Glutamatergic neuron (in vitro differentiated cells): ENCODE data around the gene PTPRN2. TPM values are rescaled to one million over a fixed set of nuclear protein-coding genes. Genes with fewer than 3 reads are reported as not detected.

Experiments
- DNase-seq: peaks from one replicate; pipeline ENCODE4 v3.0.0; 2022
- H3K27ac Mint-ChIP-seq: one replicate; pipeline ENCODE4 v1.8.0; 2020; ENCODE audit warnings: mild to moderate bottlenecking, mixed read lengths, inconsistent platforms; ENCODE audit not compliant: unreplicated experiment
- H3K27me3 Mint-ChIP-seq: one replicate; pipeline ENCODE4 v1.8.0; 2020; ENCODE audit warnings: mild to moderate bottlenecking, moderate library complexity, mixed read lengths, inconsistent platforms; ENCODE audit not compliant: unreplicated experiment
- H3K36me3 Mint-ChIP-seq: one replicate; pipeline ENCODE4 v1.8.0; 2020; ENCODE audit warnings: mild to moderate bottlenecking, mixed read lengths, inconsistent platforms; ENCODE audit not compliant: unreplicated experiment
- H3K4me1 Mint-ChIP-seq: one replicate; pipeline ENCODE4 v1.8.0; 2020; ENCODE audit warnings: mild to moderate bottlenecking, low read depth, mixed read lengths, inconsistent platforms; ENCODE audit not compliant: unreplicated experiment
- H3K4me3 Mint-ChIP-seq: one replicate; pipeline ENCODE4 v1.8.0; 2020; ENCODE audit warnings: mild to moderate bottlenecking, mixed read lengths, inconsistent platforms; ENCODE audit not compliant: unreplicated experiment
- H3K9me3 Mint-ChIP-seq: one replicate; pipeline ENCODE4 v1.8.0; 2020; ENCODE audit warnings: mild to moderate bottlenecking, moderate library complexity, mixed read lengths, inconsistent platforms; ENCODE audit not compliant: unreplicated experiment
- CTCF ChIP-seq: fragments of 200-600 bp; sonication (generic); IDR thresholded peaks from one replicate; pipeline ENCODE4 v1.5.0; 2021; ENCODE audit not compliant: partially characterized antibody, unreplicated experiment
- total RNA-seq: library from RNA; stranded (reverse); fragmentation: NEBNext Ultra II Directional; extraction: Animal tissue kit (Norgen Biotek cat#: 25700); gene quantifications from one replicate; pipeline ENCODE4 v1.2.1, GENCODE V29; 2021; ENCODE audit not compliant: unreplicated experiment

Gene PTPRN2
- total RNA-seq, 1 donor from 2014 or later, result 49.0 TPM

- H3K9me3 Mint-ChIP-seq, result peaks cover 11% of the 10 kb centered on the region
- TF ChIP-seq CTCF, result no peak
- H3K27me3 Mint-ChIP-seq, result peaks cover 11% of the 10 kb centered on the region
- no peak for DNase-seq
- H3K27ac Mint-ChIP-seq, result no peak overlapping the region
- peaks cover 5% of the 10 kb centered on the region for H3K36me3 Mint-ChIP-seq
- H3K4me1 Mint-ChIP-seq, result peaks cover 3% of the 10 kb centered on the region
- H3K4me3 Mint-ChIP-seq, result no peak overlapping the region
These were observed 1040.0 kb downstream of the PTPRN2 start for GRCh38 chr7:157547611-157548010.

- no peak overlapping the region for H3K27ac Mint-ChIP-seq
These were observed 1040.5 kb downstream of the PTPRN2 start for GRCh38 chr7:157547102-157547501.

GRCh38 chr7:157545681-157546060 lies 1042.0 kb downstream of the PTPRN2 start:
- H3K9me3 Mint-ChIP-seq, result peaks cover 10% of the 10 kb centered on the region
- peaks cover 3% of the 10 kb centered on the region for H3K4me1 Mint-ChIP-seq
- no peak overlapping the region for H3K27ac Mint-ChIP-seq
- H3K27me3 Mint-ChIP-seq, result peaks cover 9% of the 10 kb centered on the region
- no peak for DNase-seq
- TF ChIP-seq CTCF, result no peak
- H3K36me3 Mint-ChIP-seq, result peaks cover 10% of the 10 kb centered on the region
- no peak overlapping the region for H3K4me3 Mint-ChIP-seq

More at GRCh38 chr7:157547102-157547501, 1040.5 kb downstream of the PTPRN2 start:
- Mint-ChIP-seq H3K4me3 (no peak overlapping the region), H3K4me1 (peaks cover 3% of the 10 kb centered on the region), H3K36me3 (peaks cover 5% of the 10 kb centered on the region), H3K27me3 (peaks cover 11% of the 10 kb centered on the region), H3K9me3 (peaks cover 11% of the 10 kb centered on the region)
- no peak for DNase-seq
- no peak for TF ChIP-seq CTCF

- DNase-seq, result peak; percentile 11
- H3K9me3 Mint-ChIP-seq, result peaks cover 10% of the 10 kb centered on the region
- no peak overlapping the region for H3K27ac Mint-ChIP-seq
- peaks cover 9% of the 10 kb centered on the region for H3K27me3 Mint-ChIP-seq
- H3K36me3 Mint-ChIP-seq, result peaks cover 10% of the 10 kb centered on the region
- peaks cover 3% of the 10 kb centered on the region for H3K4me1 Mint-ChIP-seq
- TF ChIP-seq CTCF, result no peak
- H3K4me3 Mint-ChIP-seq, result no peak overlapping the region
These were observed 1042.5 kb downstream of the PTPRN2 start for GRCh38 chr7:157544980-157545680.

GRCh38 chr7:157544226-157544625 lies 1043.4 kb downstream of the PTPRN2 start:
- H3K27ac Mint-ChIP-seq, result no peak overlapping the region
- peaks cover 10% of the 10 kb centered on the region for H3K36me3 Mint-ChIP-seq
- peak; percentile 6 for DNase-seq
- no peak for TF ChIP-seq CTCF
- peaks cover 9% of the 10 kb centered on the region for H3K27me3 Mint-ChIP-seq
- H3K4me3 Mint-ChIP-seq, result no peak overlapping the region
- H3K4me1 Mint-ChIP-seq, result peaks cover 3% of the 10 kb centered on the region
- peaks cover 11% of the 10 kb centered on the region for H3K9me3 Mint-ChIP-seq
